BJ (cell line): ENCODE measurements around the gene XPR1. TPM values are rescaled to one million over a fixed set of nuclear protein-coding genes. Genes with fewer than 3 reads are reported as not detected.
"Not testable (repeated sequence)": the region's sequence is repeated elsewhere in the genome, so short reads cannot be mapped to it uniquely, and the experiment has no call there.

Experiments used
- CTCF ChIA-PET: fragments of 350-600 bp; formaldehyde crosslinking; extraction: SDS; loops from one replicate; lab custom pipeline; 2021; ENCODE audit warnings: antibody characterized with exemption, inconsistent platforms; lab: Yijun Ruan, JAX
- POLR2A ChIA-PET: fragments of 300-600 bp; sonication (Branson Sonifier 250); formaldehyde crosslinking; extraction: SDS; loops from one replicate; lab custom pipeline; 2021; ENCODE audit warnings: antibody characterized with exemption; lab: Charles Lee
- DNase-seq: peaks from one replicate; pipeline ENCODE4 v3.0.0-alpha.2; 2011; ENCODE audit warnings: low read depth
- H3K27me3 ChIP-seq: 2 replicates; pipeline ENCODE4 v1.6.0; 2011; ENCODE audit warnings: low read length; ENCODE audit not compliant: control insufficient read depth, insufficient read depth
- H3K36me3 ChIP-seq: 2 replicates; pipeline ENCODE4 v1.5.1; 2011; ENCODE audit warnings: low read length; ENCODE audit not compliant: control insufficient read depth, insufficient read depth
- H3K4me3 ChIP-seq: 2 replicates; pipeline ENCODE4 v1.5.1; 2011; ENCODE audit warnings: low read depth, mild to moderate bottlenecking, control low read depth, low read length
- polyA plus RNA-seq: library from polyadenylated mRNA; depleted of rRNA; stranded (reverse); fragments of >200 nt; gene quantifications from 2 replicates; pipeline ENCODE4 v1.2.3, GENCODE V29; 2011
- TF ChIP-seq, protein P1 (sequence below): IDR thresholded peaks from 2 replicates; pipeline ENCODE4 v1.5.1; 2011; ENCODE audit warnings: low read depth, mild to moderate bottlenecking, control low read depth, inconsistent platforms, low read length, moderate library complexity; ENCODE audit not compliant: insufficient read depth

Gene XPR1
- polyA plus RNA-seq, 1 experiment: 17.3 TPM

GRCh38 chr1:180672505-180672904 is 40.7 kb downstream of the XPR1 start:
- H3K36me3 ChIP-seq: no peaks in the 10 kb centered on the region
- no peak overlapping the region for H3K4me3 ChIP-seq
- POLR2A ChIA-PET: no interaction called here
- no peak for DNase-seq
- CTCF ChIA-PET: no interaction called here
- H3K27me3 ChIP-seq: no peaks in the 10 kb centered on the region
- TF ChIP-seq, protein P1, sequence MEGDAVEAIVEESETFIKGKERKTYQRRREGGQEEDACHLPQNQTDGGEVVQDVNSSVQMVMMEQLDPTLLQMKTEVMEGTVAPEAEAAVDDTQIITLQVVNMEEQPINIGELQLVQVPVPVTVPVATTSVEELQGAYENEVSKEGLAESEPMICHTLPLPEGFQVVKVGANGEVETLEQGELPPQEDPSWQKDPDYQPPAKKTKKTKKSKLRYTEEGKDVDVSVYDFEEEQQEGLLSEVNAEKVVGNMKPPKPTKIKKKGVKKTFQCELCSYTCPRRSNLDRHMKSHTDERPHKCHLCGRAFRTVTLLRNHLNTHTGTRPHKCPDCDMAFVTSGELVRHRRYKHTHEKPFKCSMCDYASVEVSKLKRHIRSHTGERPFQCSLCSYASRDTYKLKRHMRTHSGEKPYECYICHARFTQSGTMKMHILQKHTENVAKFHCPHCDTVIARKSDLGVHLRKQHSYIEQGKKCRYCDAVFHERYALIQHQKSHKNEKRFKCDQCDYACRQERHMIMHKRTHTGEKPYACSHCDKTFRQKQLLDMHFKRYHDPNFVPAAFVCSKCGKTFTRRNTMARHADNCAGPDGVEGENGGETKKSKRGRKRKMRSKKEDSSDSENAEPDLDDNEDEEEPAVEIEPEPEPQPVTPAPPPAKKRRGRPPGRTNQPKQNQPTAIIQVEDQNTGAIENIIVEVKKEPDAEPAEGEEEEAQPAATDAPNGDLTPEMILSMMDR: no peak

- no peak for DNase-seq
- H3K4me3 ChIP-seq: no peak overlapping the region
- H3K36me3 ChIP-seq: no peaks in the 10 kb centered on the region
- TF ChIP-seq, protein P1: no peak
- ChIA-PET POLR2A (no interaction called here), CTCF (no interaction called here)
- no peaks in the 10 kb centered on the region for H3K27me3 ChIP-seq
These were observed 43.0 kb downstream of the XPR1 start for GRCh38 chr1:180674603-180675530.

GRCh38 chr1:180675586-180675985 is 43.8 kb downstream of the XPR1 start:
- H3K36me3 ChIP-seq: no peaks in the 10 kb centered on the region
- ChIA-PET POLR2A (no interaction called here), CTCF (no interaction called here)
- DNase-seq: no peak
- no peaks in the 10 kb centered on the region for H3K27me3 ChIP-seq
- no peak overlapping the region for H3K4me3 ChIP-seq
- TF ChIP-seq, protein P1: no peak

GRCh38 chr1:180680558-180681144 is 48.8 kb downstream of the XPR1 start:
- Histone ChIP-seq H3K4me3 (no peak overlapping the region), H3K36me3 (no peaks in the 10 kb centered on the region), H3K27me3 (no peaks in the 10 kb centered on the region)
- no peak for DNase-seq
- TF ChIP-seq, protein P1: no peak
- ChIA-PET CTCF (interaction anchor here (0.8 kb wide), 1 partner anchor 45 kb away, joined by 3 read pairs; no protein-coding TSS in a partner anchor), POLR2A (no interaction called here)

DNA sequence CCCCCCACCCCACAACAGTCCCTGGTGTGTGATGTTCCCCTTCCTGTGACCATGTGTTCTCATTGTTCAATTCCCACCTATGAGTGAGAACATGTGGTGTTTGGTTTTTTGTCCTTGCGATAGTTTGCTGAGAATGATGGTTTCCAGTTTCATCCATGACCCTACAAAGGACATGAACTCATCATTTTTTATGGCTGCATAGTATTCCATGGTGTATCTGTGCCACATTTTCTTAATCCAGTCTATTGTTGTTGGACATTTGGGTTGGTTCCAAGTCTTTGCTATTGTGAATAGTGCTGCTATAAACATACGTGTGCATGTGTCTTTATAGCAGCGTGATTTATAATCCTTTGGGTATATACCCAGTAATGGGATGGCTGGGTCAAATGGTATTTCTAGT is 51.3 kb downstream of the XPR1 start:
- DNase-seq, H3K36me3 ChIP-seq, H3K27me3 ChIP-seq, H3K4me3 ChIP-seq, CTCF ChIA-PET, POLR2A ChIA-PET: not testable (repeated sequence)
